Stomach smooth muscle (tissue), 2 donors: Measurements from ENCODE around the gene PPFIA3.

Experiments
- H3K27ac ChIP-seq: one replicate; pipeline ENCODE4 v1.7.0; 2013; ENCODE audit warnings: mild to moderate bottlenecking, low read length, inconsistent platforms
- H3K27me3 ChIP-seq, 2 donors: one replicate each; pipeline ENCODE4 v1.7.0; 2013; ENCODE audit warnings: low read length in 2 of 2; ENCODE audit not compliant: insufficient read depth in 2 of 2, control insufficient read depth in 1 of 2
- H3K36me3 ChIP-seq, 2 donors: one replicate each; pipeline ENCODE4 v1.7.0; 2013; ENCODE audit warnings: low read length in 2 of 2; ENCODE audit not compliant: control insufficient read depth in 2 of 2, insufficient read depth in 2 of 2
- H3K4me1 ChIP-seq: one replicate; pipeline ENCODE4 v1.7.0; 2013; ENCODE audit warnings: low read length; ENCODE audit not compliant: control insufficient read depth, insufficient read depth
- H3K4me3 ChIP-seq, 2 donors: one replicate each; pipeline ENCODE4 v1.7.0; 2013; ENCODE audit warnings: low read length in 2 of 2
- H3K9ac ChIP-seq, 2 donors: one replicate each; pipeline ENCODE4 v1.7.0; 2013; ENCODE audit warnings: low read length in 2 of 2, mild to moderate bottlenecking in 1 of 2
- H3K9me3 ChIP-seq, 2 donors: one replicate each; pipeline ENCODE4 v1.7.0; 2013; ENCODE audit warnings: low read length in 2 of 2; ENCODE audit not compliant: control insufficient read depth in 2 of 2
- donor health status: healthy.
- donor health status: Pancreatic carcinoma.

PPFIA3 gene

GRCh38 chr19:49127674-49128544, 8.6 kb downstream of the PPFIA3 start:
- Histone ChIP-seq H3K36me3 (no peaks in the 10 kb centered on the region), H3K9ac (no peak overlapping the region), H3K27ac (no peak overlapping the region), H3K4me3 (peak overlapping the region; percentile 64 to 71), H3K27me3 (no peaks in the 10 kb centered on the region), H3K9me3 (no peaks in the 10 kb centered on the region), H3K4me1 (peaks cover 14% of the 10 kb centered on the region)

- H3K36me3 ChIP-seq, result no peaks in the 10 kb centered on the region
- no peak overlapping the region for H3K27ac ChIP-seq
- H3K9ac ChIP-seq, result no peak overlapping the region
- no peaks in the 10 kb centered on the region for H3K9me3 ChIP-seq
- H3K4me1 ChIP-seq, result peaks cover 20% of the 10 kb centered on the region
- no peaks in the 10 kb centered on the region for H3K27me3 ChIP-seq
- H3K4me3 ChIP-seq, result peak overlapping the region; percentile 64 to 71
Measured at GRCh38 chr19:49128545-49129237, 9.3 kb downstream of the PPFIA3 start.

DNA sequence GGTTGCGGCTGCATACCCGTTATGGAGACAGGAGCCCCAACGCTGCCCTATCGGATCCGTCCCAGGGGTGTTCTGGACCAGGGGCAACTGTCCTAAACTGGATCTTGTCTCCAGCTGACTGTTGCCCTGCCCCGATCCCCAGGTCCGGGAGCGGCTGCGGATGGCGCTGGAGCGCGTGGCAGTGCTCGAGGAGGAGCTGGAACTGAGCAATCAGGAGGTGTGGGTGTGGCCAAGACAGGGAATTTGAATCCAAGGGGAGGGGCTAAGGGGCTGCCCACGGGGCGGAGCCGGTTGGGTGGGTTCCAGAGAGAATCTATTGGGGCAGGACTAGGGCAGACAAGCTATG, 9.9 kb downstream of the PPFIA3 start:
- no peaks in the 10 kb centered on the region for H3K9me3 ChIP-seq
- H3K27ac ChIP-seq, result no peak overlapping the region
- peaks cover 25% of the 10 kb centered on the region for H3K4me1 ChIP-seq
- no peaks in the 10 kb centered on the region for H3K36me3 ChIP-seq
- H3K27me3 ChIP-seq, result no peaks in the 10 kb centered on the region
- H3K4me3 ChIP-seq, result no peak overlapping the region
- H3K9ac ChIP-seq, result no peak overlapping the region

DNA sequence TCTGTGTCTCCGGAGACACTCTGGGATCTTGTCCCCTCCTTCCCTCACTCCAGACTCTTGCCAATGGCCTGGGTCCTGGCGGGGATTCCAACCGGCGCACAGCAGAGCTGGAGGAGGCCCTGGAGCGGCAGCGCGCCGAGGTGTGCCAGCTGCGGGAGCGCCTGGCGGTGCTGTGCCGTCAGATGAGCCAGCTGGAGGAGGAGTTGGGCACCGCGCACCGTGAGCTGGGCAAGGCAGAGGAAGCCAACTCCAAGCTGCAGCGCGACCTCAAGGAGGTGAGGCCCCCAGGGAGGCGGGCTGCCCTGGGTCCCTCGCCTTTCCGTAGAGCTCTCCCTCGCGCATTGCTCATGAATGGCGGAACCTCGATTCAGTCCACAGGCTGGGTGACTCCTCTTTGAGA, 11.0 kb downstream of the PPFIA3 start:
- H3K27me3 ChIP-seq, result no peaks in the 10 kb centered on the region
- no peak overlapping the region for H3K9ac ChIP-seq
- H3K36me3 ChIP-seq, result no peaks in the 10 kb centered on the region

DNA sequence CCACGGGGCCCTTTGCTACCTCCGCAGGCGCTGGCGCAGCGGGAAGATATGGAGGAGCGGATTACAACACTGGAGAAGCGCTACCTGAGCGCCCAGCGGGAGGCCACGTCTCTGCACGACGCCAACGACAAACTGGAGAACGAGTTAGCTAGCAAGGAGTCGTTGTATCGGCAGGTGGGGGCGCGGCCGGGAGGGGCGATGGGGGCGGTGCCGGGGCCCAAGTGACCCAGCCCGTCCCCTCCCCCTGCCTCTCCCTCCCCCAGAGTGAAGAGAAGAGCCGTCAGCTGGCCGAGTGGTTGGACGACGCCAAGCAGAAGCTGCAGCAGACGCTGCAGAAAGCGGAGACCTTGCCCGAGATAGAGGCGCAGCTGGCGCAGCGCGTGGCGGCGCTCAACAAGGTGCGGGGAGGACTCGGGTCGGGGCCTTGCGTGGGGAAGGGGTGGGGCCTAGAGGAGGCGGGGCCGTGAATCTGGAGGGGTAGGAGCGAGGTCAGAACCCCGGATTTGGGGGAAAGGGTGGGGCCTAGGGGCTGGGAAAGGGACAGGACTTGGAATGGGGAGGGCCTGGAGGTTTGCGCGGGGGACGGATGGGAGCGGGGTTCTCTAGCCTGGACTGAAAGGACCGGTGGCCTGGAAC, 13.7 kb downstream of the PPFIA3 start:
- Histone ChIP-seq H3K9me3 (no peaks in the 10 kb centered on the region), H3K27ac (peak overlapping the region; percentile 11), H3K36me3 (no peaks in the 10 kb centered on the region), H3K4me3 (peak overlapping the region; percentile 57 to 66), H3K9ac (no peak overlapping the region), H3K27me3 (no peaks in the 10 kb centered on the region), H3K4me1 (peaks cover 28% of the 10 kb centered on the region)

More for the DNA sequence above, 11.0 kb downstream of the PPFIA3 start:
- Histone ChIP-seq H3K9me3 (no peaks in the 10 kb centered on the region), H3K27ac (no peak overlapping the region), H3K4me3 (no peak overlapping the region), H3K4me1 (peaks cover 29% of the 10 kb centered on the region)

- Histone ChIP-seq H3K27ac (peak overlapping the region; percentile 11), H3K9ac (peak overlapping the region; percentile 5 to 38), H3K4me1 (peaks cover 22% of the 10 kb centered on the region), H3K27me3 (no peaks in the 10 kb centered on the region), H3K9me3 (no peaks in the 10 kb centered on the region), H3K36me3 (no peaks in the 10 kb centered on the region), H3K4me3 (peak overlapping the region; percentile 57 to 66)
Measured at GRCh38 chr19:49133621-49134454, 14.5 kb downstream of the PPFIA3 start.

DNA sequence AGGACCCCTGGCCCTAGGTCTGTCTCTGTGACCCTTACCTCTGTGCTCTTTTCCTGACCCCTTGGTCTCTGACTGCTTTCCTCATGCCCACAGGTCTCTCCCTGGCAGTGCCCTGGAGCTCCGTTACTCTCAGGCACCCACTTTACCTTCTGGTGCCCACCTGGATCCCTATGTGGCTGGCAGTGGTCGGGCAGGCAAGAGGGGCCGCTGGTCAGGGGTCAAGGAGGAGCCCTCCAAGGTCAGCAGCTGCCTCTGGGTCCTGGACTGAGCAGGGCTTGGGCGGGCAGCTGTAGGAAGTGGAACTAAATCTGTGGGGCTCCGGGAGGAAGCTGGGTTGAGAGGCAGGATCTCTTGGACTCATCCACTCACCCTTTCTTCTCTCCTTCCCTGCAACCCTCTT, 16.3 kb downstream of the PPFIA3 start:
- H3K27ac ChIP-seq, result no peak overlapping the region
- H3K9ac ChIP-seq, result no peak overlapping the region
- H3K4me3 ChIP-seq, result no peak overlapping the region
- no peaks in the 10 kb centered on the region for H3K36me3 ChIP-seq
- no peaks in the 10 kb centered on the region for H3K9me3 ChIP-seq
- no peaks in the 10 kb centered on the region for H3K27me3 ChIP-seq
- peaks cover 20% of the 10 kb centered on the region for H3K4me1 ChIP-seq

- H3K4me1 ChIP-seq, result peaks cover 20% of the 10 kb centered on the region
- no peak overlapping the region for H3K27ac ChIP-seq
- no peaks in the 10 kb centered on the region for H3K36me3 ChIP-seq
- no peak overlapping the region for H3K4me3 ChIP-seq
- no peak overlapping the region for H3K9ac ChIP-seq
- H3K9me3 ChIP-seq, result no peaks in the 10 kb centered on the region
- H3K27me3 ChIP-seq, result no peaks in the 10 kb centered on the region
Measured at GRCh38 chr19:49136771-49137171, 17.4 kb downstream of the PPFIA3 start.

DNA sequence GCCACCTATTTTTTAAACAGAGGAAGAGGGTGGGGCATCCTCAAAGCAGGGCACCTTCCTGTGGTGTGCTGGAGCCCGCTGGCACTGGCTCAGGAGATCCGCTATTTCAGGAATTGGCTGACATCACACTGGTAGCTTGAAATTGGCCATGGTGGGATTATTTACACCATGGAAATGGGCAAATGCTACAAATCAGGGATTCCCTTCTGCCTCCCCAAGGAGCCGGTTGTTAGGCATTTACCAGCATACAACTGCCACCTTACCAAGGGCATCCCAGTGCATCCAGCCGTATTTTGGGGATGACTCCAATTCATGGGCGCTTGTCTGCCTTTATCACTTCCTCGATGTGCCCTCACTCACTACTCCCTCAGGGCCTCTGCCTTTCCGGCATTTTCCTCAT, 21.6 kb downstream of the PPFIA3 start:
- no peak overlapping the region for H3K9ac ChIP-seq
- H3K9me3 ChIP-seq, result no peaks in the 10 kb centered on the region
- no peaks in the 10 kb centered on the region for H3K27me3 ChIP-seq
- no peaks in the 10 kb centered on the region for H3K36me3 ChIP-seq
- H3K4me1 ChIP-seq, result peaks cover 16% of the 10 kb centered on the region
- H3K27ac ChIP-seq, result no peak overlapping the region
- no peak overlapping the region for H3K4me3 ChIP-seq

DNA sequence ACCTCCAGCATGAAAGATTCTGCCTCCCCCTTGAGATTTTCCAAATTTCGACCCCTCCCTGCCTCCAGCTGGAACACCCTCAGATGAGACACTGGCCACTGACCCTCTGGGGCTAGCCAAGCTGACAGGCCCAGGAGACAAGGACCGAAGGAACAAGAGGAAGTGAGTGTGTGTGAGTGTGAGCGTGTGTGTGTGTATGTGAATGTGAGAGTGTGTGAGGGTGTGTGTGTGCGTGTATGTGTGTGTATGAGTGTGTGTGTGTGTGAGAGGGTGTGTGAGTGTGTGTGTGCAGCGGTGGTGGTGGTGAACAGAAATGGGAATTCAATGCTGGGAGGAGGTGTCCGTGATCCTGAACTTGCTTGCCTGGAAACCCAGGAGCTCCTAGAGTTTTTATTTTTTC, 22.0 kb downstream of the PPFIA3 start:
- no peaks in the 10 kb centered on the region for H3K9me3 ChIP-seq
- no peaks in the 10 kb centered on the region for H3K27me3 ChIP-seq
- H3K4me1 ChIP-seq, result peaks cover 20% of the 10 kb centered on the region
- no peaks in the 10 kb centered on the region for H3K36me3 ChIP-seq
- no peak overlapping the region for H3K27ac ChIP-seq
- no peak overlapping the region for H3K9ac ChIP-seq
- H3K4me3 ChIP-seq, result no peak overlapping the region
